Spleen (tissue), 7 donors: Measurements from ENCODE around the gene MTERF4.

ENCODE experiments used
- CTCF ChIP-seq, 11 experiments: fragments of 200-600 bp in 7 of 11; fragments of 450-650 bp in 4 of 11; sonication (generic) in 4 of 11; IDR thresholded peaks in 8 of 11; conservative IDR thresholded peaks in 3 of 11; 1 replicate in 7 of 11; 2 replicates in 4 of 11; pipeline versions ENCODE4 v1.4.0 to v1.8.0; 2016 to 2021; ENCODE audit warnings: antibody characterized with exemption in 11 of 11, inconsistent platforms in 4 of 11, mild to moderate bottlenecking in 1 of 11
- POLR2AphosphoS5 ChIP-seq, 3 donors: sonication (generic); formaldehyde crosslinking; IDR thresholded peaks; one replicate each; pipeline ENCODE4 v1.5.1; 2017; ENCODE audit warnings: antibody characterized with exemption in 3 of 3
- donor health status: DM: no; HTN: no; CAD: no; lungs with moderate emphysema.
- donor health status: DM: no; HTN: no; CAD: no.
- donor health status: DM: no; HTN: no; CAD: no.

- TF ChIP-seq POLR2AphosphoS5 (IDR thresholded peaks at IDR 0.05), result peak in 1 of 3 donors; percentile 36
- no peak for TF ChIP-seq CTCF (IDR thresholded peaks at IDR 0.05 in 8 of 11, conservative IDR thresholded peaks at IDR 0.05 in 3 of 11)
Observed at GRCh38 chr2:241123816-241124536, 21.9 kb upstream of the MTERF4 start.
